ENCODE results near the gene LRRC4C.

Gene LRRC4C

GRCh38 chr11:41301023-41301422 lies 158.4 kb downstream of the LRRC4C start:
- Histone ChIP-seq H3K9me3 (ENCODE audit: insufficient read depth, low read length, severe bottlenecking) (no peaks in the 10 kb centered on the region), H3K4me1 (ENCODE audit: insufficient read depth, low read length) (no peaks in the 10 kb centered on the region), H4K20me1 (ENCODE audit: insufficient read depth, low read length) (no peaks in the 10 kb centered on the region), H3K36me3 (ENCODE audit: insufficient read depth, low read length) (no peaks in the 10 kb centered on the region), H3K79me2 (ENCODE audit: insufficient read depth, low read length) (no peaks in the 10 kb centered on the region), H3K27me3 (ENCODE audit: insufficient read depth, low read length, poor library complexity) (no peaks in the 10 kb centered on the region), H3K9ac (ENCODE audit: low read depth, low read length) (no peak overlapping the region), H3K27ac (ENCODE audit: low read length) (no peak overlapping the region), H2AFZ (ENCODE audit: low read depth, low read length) (no peak overlapping the region), H3K4me2 (ENCODE audit: insufficient read depth, low read length) (no peak overlapping the region), H3K4me3 (ENCODE audit: low read depth in 1 of 2, low read length in 2 of 2) (no peak overlapping the region)
- DNase-seq (no peak), ATAC-seq (ENCODE audit: insufficient read depth, low read depth) (no peak)
- TF ChIP-seq EZH2 (IDR thresholded peaks at IDR 0.05; ENCODE audit: borderline replicate concordance, low read depth, low read length, severe bottlenecking): no peak
- TF ChIP-seq CTCF (IDR thresholded peaks at IDR 0.05; ENCODE audit: borderline replicate concordance, extremely low read depth, low read length, poor library complexity, severe bottlenecking): no peak

GRCh38 chr11:41289408-41289807 lies 170.0 kb downstream of the LRRC4C start:
- no peaks in the 10 kb centered on the region for H3K79me2 ChIP-seq (ENCODE audit: insufficient read depth, low read length)
- ATAC-seq (ENCODE audit: insufficient read depth, low read depth): no peak
- no peaks in the 10 kb centered on the region for H3K4me1 ChIP-seq (ENCODE audit: insufficient read depth, low read length)
- no peak overlapping the region for H2AFZ ChIP-seq (ENCODE audit: low read depth, low read length)
- H3K9ac ChIP-seq (ENCODE audit: low read depth, low read length): no peak overlapping the region
- no peak overlapping the region for H3K4me2 ChIP-seq (ENCODE audit: insufficient read depth, low read length)
- no peaks in the 10 kb centered on the region for H3K27me3 ChIP-seq (ENCODE audit: insufficient read depth, low read length, poor library complexity)
- no peak for DNase-seq
- H3K4me3 ChIP-seq (ENCODE audit: low read depth in 1 of 2, low read length in 2 of 2): no peak overlapping the region
- no peak for TF ChIP-seq CTCF (IDR thresholded peaks at IDR 0.05; ENCODE audit: borderline replicate concordance, extremely low read depth, low read length, poor library complexity, severe bottlenecking)
- no peak for TF ChIP-seq EZH2 (IDR thresholded peaks at IDR 0.05; ENCODE audit: borderline replicate concordance, low read depth, low read length, severe bottlenecking)
- no peak overlapping the region for H3K27ac ChIP-seq (ENCODE audit: low read length)
- no peaks in the 10 kb centered on the region for H3K36me3 ChIP-seq (ENCODE audit: insufficient read depth, low read length)
- no peaks in the 10 kb centered on the region for H4K20me1 ChIP-seq (ENCODE audit: insufficient read depth, low read length)
- H3K9me3 ChIP-seq (ENCODE audit: insufficient read depth, low read length, severe bottlenecking): no peaks in the 10 kb centered on the region

- no peak overlapping the region for H3K4me3 ChIP-seq (ENCODE audit: low read depth in 1 of 2, low read length in 2 of 2)
- TF ChIP-seq EZH2 (IDR thresholded peaks at IDR 0.05; ENCODE audit: borderline replicate concordance, low read depth, low read length, severe bottlenecking) (no peak), CTCF (IDR thresholded peaks at IDR 0.05; ENCODE audit: borderline replicate concordance, extremely low read depth, low read length, poor library complexity, severe bottlenecking) (no peak)
- H2AFZ ChIP-seq (ENCODE audit: low read depth, low read length): no peak overlapping the region
- H3K4me2 ChIP-seq (ENCODE audit: insufficient read depth, low read length): no peak overlapping the region
- no peaks in the 10 kb centered on the region for H3K79me2 ChIP-seq (ENCODE audit: insufficient read depth, low read length)
- H3K9ac ChIP-seq (ENCODE audit: low read depth, low read length): no peak overlapping the region
- no peak overlapping the region for H3K27ac ChIP-seq (ENCODE audit: low read length)
- no peaks in the 10 kb centered on the region for H4K20me1 ChIP-seq (ENCODE audit: insufficient read depth, low read length)
- no peaks in the 10 kb centered on the region for H3K27me3 ChIP-seq (ENCODE audit: insufficient read depth, low read length, poor library complexity)
- ATAC-seq (ENCODE audit: insufficient read depth, low read depth) (no peak), DNase-seq (no peak)
- H3K9me3 ChIP-seq (ENCODE audit: insufficient read depth, low read length, severe bottlenecking): no peaks in the 10 kb centered on the region
- no peaks in the 10 kb centered on the region for H3K4me1 ChIP-seq (ENCODE audit: insufficient read depth, low read length)
- H3K36me3 ChIP-seq (ENCODE audit: insufficient read depth, low read length): no peaks in the 10 kb centered on the region
Measured at GRCh38 chr11:41286751-41287150, 172.7 kb downstream of the LRRC4C start.

- ATAC-seq (ENCODE audit: insufficient read depth, low read depth) (no peak), DNase-seq (no peak)
- TF ChIP-seq CTCF (IDR thresholded peaks at IDR 0.05; ENCODE audit: borderline replicate concordance, extremely low read depth, low read length, poor library complexity, severe bottlenecking) (no peak), EZH2 (IDR thresholded peaks at IDR 0.05; ENCODE audit: borderline replicate concordance, low read depth, low read length, severe bottlenecking) (no peak)
- H3K79me2 ChIP-seq (ENCODE audit: insufficient read depth, low read length): no peaks in the 10 kb centered on the region
- no peak overlapping the region for H3K27ac ChIP-seq (ENCODE audit: low read length)
- H2AFZ ChIP-seq (ENCODE audit: low read depth, low read length): no peak overlapping the region
- H3K27me3 ChIP-seq (ENCODE audit: insufficient read depth, low read length, poor library complexity): no peaks in the 10 kb centered on the region
- no peak overlapping the region for H3K9ac ChIP-seq (ENCODE audit: low read depth, low read length)
- no peaks in the 10 kb centered on the region for H3K36me3 ChIP-seq (ENCODE audit: insufficient read depth, low read length)
- no peaks in the 10 kb centered on the region for H4K20me1 ChIP-seq (ENCODE audit: insufficient read depth, low read length)
- no peak overlapping the region for H3K4me2 ChIP-seq (ENCODE audit: insufficient read depth, low read length)
- no peak overlapping the region for H3K4me3 ChIP-seq (ENCODE audit: low read depth in 1 of 2, low read length in 2 of 2)
- H3K4me1 ChIP-seq (ENCODE audit: insufficient read depth, low read length): no peaks in the 10 kb centered on the region
- no peaks in the 10 kb centered on the region for H3K9me3 ChIP-seq (ENCODE audit: insufficient read depth, low read length, severe bottlenecking)
Measured at GRCh38 chr11:41284354-41284753, 175.1 kb downstream of the LRRC4C start.
